ENCODE measurements around the gene UBE3C. TPM values are rescaled to one million over a fixed set of nuclear protein-coding genes. Genes with fewer than 3 reads are reported as not detected.
A peak's percentile ranks its signal among the peaks of the same experiment; 100 is the strongest.

The UBE3C gene
- total RNA-seq, 3 donors from 2014 or later (not counting 1 experiment from before 2014, with no cell fraction given) = 44.6 to 56.7 (median 55.5) TPM

DNA sequence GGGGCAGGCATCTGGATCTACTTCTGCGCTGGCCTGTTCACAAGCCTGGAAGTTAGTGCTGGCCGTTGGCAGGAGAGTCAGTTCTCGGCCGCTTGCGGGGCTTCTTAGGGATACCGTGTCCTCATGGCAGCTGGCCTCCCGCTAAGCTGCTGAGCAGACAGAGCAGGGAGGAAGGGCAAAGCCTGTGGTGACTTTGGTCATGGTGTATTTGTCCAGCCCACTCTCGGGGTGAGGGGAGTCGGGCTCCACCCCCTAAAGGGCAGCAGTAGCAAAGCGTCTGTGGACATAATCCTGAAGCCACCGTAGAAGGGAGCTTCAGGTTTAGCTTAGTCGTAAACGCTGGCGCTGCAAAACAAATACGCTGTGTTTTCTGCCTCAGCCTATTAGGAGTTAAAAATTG is 12.2 kb downstream of the UBE3C start:
- H3K27me3 ChIP-seq (ENCODE audit: control insufficient read depth, insufficient read depth, low read length) = no peaks in the 10 kb centered on the region
- no peak for TF ChIP-seq CTCF (IDR thresholded peaks at IDR 0.05)
- H3K9me3 ChIP-seq (ENCODE audit: control insufficient read depth, insufficient read depth, low read length) = no peaks in the 10 kb centered on the region
- DNase-seq (no peak), ATAC-seq (no peak)
- no peak overlapping the region for H3K27ac ChIP-seq (ENCODE audit: low read length)
- no peak overlapping the region for H3K4me3 ChIP-seq (ENCODE audit: low read length)
- Mint-ChIP-seq H3K4me3 (no peak overlapping the region), H3K36me3 (no peaks in the 10 kb centered on the region), H3K27ac (peak overlapping the region; percentile 64 to 80), H3K27me3 (ENCODE audit: low read depth in 2 of 2) (no peaks in the 10 kb centered on the region), H3K9me3 (no peaks in the 10 kb centered on the region), H3K4me1 (peaks cover 45 to 59% of the 10 kb centered on the region in 2 donors)
- peaks cover 2% of the 10 kb centered on the region for H3K36me3 ChIP-seq (ENCODE audit: control insufficient read depth, insufficient read depth, low read length)
- 89% methylated on average over 14 of the region's 15 CpGs for WGBS (ENCODE audit: insufficient coverage)
- peaks cover 11% of the 10 kb centered on the region for H3K4me1 ChIP-seq (ENCODE audit: control insufficient read depth, insufficient read depth, low read length)
- intact Hi-C loops (cut with micrococcal nuclease) = no loop called here

GRCh38 chr7:157151626-157152339 is 13.1 kb downstream of the UBE3C start:
- H3K27me3 ChIP-seq (ENCODE audit: control insufficient read depth, insufficient read depth, low read length) = no peaks in the 10 kb centered on the region
- H3K9me3 ChIP-seq (ENCODE audit: control insufficient read depth, insufficient read depth, low read length) = no peaks in the 10 kb centered on the region
- H3K36me3 ChIP-seq (ENCODE audit: control insufficient read depth, insufficient read depth, low read length) = peaks cover 2% of the 10 kb centered on the region
- H3K4me1 Mint-ChIP-seq = peaks cover 54 to 60% of the 10 kb centered on the region in 2 donors
- no peak overlapping the region for H3K4me3 ChIP-seq (ENCODE audit: low read length)
- peaks cover 11% of the 10 kb centered on the region for H3K4me1 ChIP-seq (ENCODE audit: control insufficient read depth, insufficient read depth, low read length)
- H3K4me3 Mint-ChIP-seq = no peak overlapping the region
- peak overlapping the region; percentile 64 to 80 for H3K27ac Mint-ChIP-seq
- H3K27ac ChIP-seq (ENCODE audit: low read length) = no peak overlapping the region
- no peak for TF ChIP-seq CTCF (IDR thresholded peaks at IDR 0.05)
- no peak for DNase-seq
- intact Hi-C loops (cut with micrococcal nuclease) = no loop called here
- H3K36me3 Mint-ChIP-seq = no peaks in the 10 kb centered on the region
- peak in 2 of 3 donors; percentile 32 to 52 for ATAC-seq
- WGBS (ENCODE audit: insufficient coverage) = 75% methylated on average over 5 of the region's 5 CpGs
- H3K9me3 Mint-ChIP-seq = no peaks in the 10 kb centered on the region
- H3K27me3 Mint-ChIP-seq (ENCODE audit: low read depth in 2 of 2) = no peaks in the 10 kb centered on the region

GRCh38 chr7:157152391-157152937 is 13.7 kb downstream of the UBE3C start:
- no peak for DNase-seq
- Histone ChIP-seq H3K4me3 (ENCODE audit: low read length) (no peak overlapping the region), H3K27me3 (ENCODE audit: control insufficient read depth, insufficient read depth, low read length) (no peaks in the 10 kb centered on the region), H3K36me3 (ENCODE audit: control insufficient read depth, insufficient read depth, low read length) (peaks cover 2% of the 10 kb centered on the region), H3K4me1 (ENCODE audit: control insufficient read depth, insufficient read depth, low read length) (peaks cover 11% of the 10 kb centered on the region), H3K9me3 (ENCODE audit: control insufficient read depth, insufficient read depth, low read length) (no peaks in the 10 kb centered on the region), H3K27ac (ENCODE audit: low read length) (no peak overlapping the region)
- 99% methylated on average over 9 of the region's 9 CpGs for WGBS (ENCODE audit: insufficient coverage)
- Mint-ChIP-seq H3K9me3 (no peaks in the 10 kb centered on the region), H3K27me3 (ENCODE audit: low read depth in 2 of 2) (no peaks in the 10 kb centered on the region), H3K4me1 (peaks cover 52 to 53% of the 10 kb centered on the region in 2 donors), H3K36me3 (no peaks in the 10 kb centered on the region), H3K4me3 (no peak overlapping the region), H3K27ac (peak overlapping the region in 1 of 2 donors; percentile 80)
- ATAC-seq = no peak
- intact Hi-C loops (cut with micrococcal nuclease) = no loop called here
- no peak for TF ChIP-seq CTCF (IDR thresholded peaks at IDR 0.05)

Data from natural killer cell (primary cell).